EH (cell line): ENCODE data around the gene EIF1.
A peak's percentile ranks its signal among the peaks of the same experiment; 100 is the strongest.
"Not testable (repeated sequence)": the region's sequence is repeated elsewhere in the genome, so short reads cannot be mapped to it uniquely, and the experiment has no call there.

Source experiments
- DNase-seq: peaks from one replicate; pipeline ENCODE4 v3.0.0-alpha.2; 2015; ENCODE audit warnings: low read depth

Gene EIF1

GRCh38 chr17:41678907-41679739 lies 9.6 kb upstream of the EIF1 start:
- DNase-seq, result peak; percentile 86

GRCh38 chr17:41679740-41680425 lies 8.8 kb upstream of the EIF1 start:
- DNase-seq, result no peak

GRCh38 chr17:41680426-41681040 lies 8.2 kb upstream of the EIF1 start:
- no peak for DNase-seq

GRCh38 chr17:41681776-41682175 lies 6.9 kb upstream of the EIF1 start:
- no peak for DNase-seq

- DNase-seq, result no peak
Measured at GRCh38 chr17:41682631-41683030, 6.1 kb upstream of the EIF1 start.

- DNase-seq, result peak; percentile 29
Measured at GRCh38 chr17:41683441-41684007, 5.2 kb upstream of the EIF1 start.

GRCh38 chr17:41684035-41684434 lies 4.7 kb upstream of the EIF1 start:
- no peak for DNase-seq

- not testable (repeated sequence) for DNase-seq
Measured at GRCh38 chr17:41685753-41686152, 2.9 kb upstream of the EIF1 start.

- no peak for DNase-seq
Measured at GRCh38 chr17:41686281-41686680, 2.4 kb upstream of the EIF1 start.

- peak; percentile 61 for DNase-seq
Measured at GRCh38 chr17:41687828-41688640, 651 bp upstream of the EIF1 start.

GRCh38 chr17:41689497-41690299 lies 1.0 kb downstream of the EIF1 start:
- DNase-seq, result peak; percentile 74

- DNase-seq, result no peak
Measured at GRCh38 chr17:41690497-41690896, 1.8 kb downstream of the EIF1 start.

GRCh38 chr17:41691031-41691777 lies 2.5 kb downstream of the EIF1 start:
- DNase-seq, result no peak

GRCh38 chr17:41692722-41693521 lies 4.2 kb downstream of the EIF1 start:
- peak; percentile 21 for DNase-seq

GRCh38 chr17:41695134-41695661 lies 6.5 kb downstream of the EIF1 start:
- peak; percentile 22 for DNase-seq

GRCh38 chr17:41695954-41696757 lies 7.5 kb downstream of the EIF1 start:
- peak; percentile 83 for DNase-seq

GRCh38 chr17:41697122-41697962 lies 8.7 kb downstream of the EIF1 start:
- DNase-seq, result peak; percentile 66
